GM21576 (cell line): Measurements from ENCODE around the gene MRPL40.
"Not testable (repeated sequence)": the region's sequence is repeated elsewhere in the genome, so short reads cannot be mapped to it uniquely, and the experiment has no call there.

Experiments
- ATAC-seq: cut with Tn5 transposase; IDR thresholded peaks from one replicate; pipeline ENCODE4 v1.9.1; 2021; ENCODE audit warnings: mild to moderate bottlenecking, moderate library complexity; ENCODE audit not compliant: unreplicated experiment

The MRPL40 gene

DNA sequence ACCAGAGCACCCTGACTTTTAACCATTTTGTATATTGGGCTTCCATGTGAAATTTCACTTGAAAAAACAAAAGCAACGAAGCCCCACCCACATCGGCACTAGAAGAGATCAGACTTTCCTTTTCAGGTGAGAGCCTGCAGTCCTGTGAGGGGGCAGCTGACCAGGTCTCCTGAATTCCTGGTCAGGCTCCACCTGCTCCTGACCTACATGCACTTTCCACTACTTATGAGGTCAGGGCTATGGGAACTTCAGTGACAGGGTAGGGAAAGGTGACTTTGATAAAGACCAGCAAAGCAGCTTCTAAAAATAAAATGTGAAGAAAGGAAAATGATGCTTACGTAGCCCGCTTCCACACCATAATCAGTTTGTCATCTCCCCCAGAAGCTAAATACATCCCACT is 25.5 kb upstream of the MRPL40 start:
- no peak for ATAC-seq

GRCh38 chr22:19407649-19408606 is 24.4 kb upstream of the MRPL40 start:
- ATAC-seq, result no peak

DNA sequence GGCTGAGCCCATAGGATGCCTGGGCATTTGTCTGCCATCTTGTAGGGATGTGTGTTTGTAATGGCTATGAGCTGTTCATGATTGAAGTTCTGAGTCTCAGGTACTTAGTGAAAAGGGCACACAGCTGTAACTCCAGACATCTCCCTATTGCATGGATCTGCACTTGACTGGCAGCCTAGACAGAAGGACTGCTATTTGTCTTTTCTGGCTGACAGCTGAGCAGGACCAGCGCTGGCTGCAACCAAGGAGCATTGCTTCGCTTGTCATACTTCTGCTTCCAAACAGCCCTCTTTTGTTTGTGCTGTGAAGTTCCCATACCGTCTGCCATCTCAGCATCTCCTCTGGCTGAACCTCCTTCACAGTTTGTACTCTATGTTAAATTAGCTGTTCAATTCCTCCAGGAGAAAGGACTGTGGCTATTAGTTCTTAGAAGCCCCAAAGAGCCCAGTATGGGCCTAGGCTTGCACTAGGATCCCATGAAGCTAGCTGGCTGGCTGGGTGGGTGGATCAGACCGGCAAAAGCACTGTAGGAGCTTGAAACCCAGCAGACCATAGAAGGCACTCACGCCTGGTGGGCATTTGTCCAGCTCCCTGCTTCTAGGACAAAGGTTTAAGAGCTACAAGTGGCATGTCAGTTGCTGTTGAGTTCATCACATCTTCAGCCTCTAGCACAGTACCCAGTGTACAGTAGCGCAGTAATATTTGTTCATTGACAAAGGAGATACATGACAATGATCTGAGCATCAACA is 21.2 kb upstream of the MRPL40 start:
- no peak for ATAC-seq

DNA sequence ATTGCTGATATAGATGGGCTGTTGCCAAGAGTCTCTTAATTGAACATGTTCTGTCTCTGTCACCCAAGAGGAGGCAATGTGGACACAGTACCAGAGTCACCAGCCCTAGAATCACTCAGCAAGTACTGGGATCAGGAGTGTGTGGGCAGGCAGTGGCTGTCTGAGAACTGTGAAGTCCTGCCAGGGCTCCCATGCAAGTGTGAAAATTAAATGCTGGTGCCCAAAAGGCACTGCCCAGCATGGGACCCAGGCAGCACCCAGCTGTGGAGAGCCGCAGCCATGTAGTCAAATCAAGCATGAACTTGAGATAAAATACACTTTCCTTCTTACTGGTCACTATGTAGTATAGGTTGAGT is 20.7 kb upstream of the MRPL40 start:
- no peak for ATAC-seq

DNA sequence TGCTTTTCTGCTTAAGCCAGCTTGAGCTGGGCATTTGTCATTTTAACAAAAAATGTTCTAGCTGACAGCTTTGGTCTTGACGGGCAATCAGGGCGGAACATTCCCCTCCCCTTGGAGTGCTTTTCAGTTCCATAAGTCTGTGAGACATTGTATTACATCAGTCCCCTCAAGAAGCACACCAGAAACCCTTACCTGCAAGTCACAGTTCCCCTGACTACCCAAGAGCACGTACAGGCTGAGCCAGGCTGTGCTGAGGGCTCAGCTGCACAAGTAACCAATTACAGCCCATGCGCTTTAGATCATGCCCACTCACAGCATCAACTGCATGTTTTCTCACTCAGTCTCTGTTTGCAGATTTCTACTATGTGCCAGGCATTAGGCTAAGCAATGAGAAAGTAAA is 19.9 kb upstream of the MRPL40 start:
- no peak for ATAC-seq

DNA sequence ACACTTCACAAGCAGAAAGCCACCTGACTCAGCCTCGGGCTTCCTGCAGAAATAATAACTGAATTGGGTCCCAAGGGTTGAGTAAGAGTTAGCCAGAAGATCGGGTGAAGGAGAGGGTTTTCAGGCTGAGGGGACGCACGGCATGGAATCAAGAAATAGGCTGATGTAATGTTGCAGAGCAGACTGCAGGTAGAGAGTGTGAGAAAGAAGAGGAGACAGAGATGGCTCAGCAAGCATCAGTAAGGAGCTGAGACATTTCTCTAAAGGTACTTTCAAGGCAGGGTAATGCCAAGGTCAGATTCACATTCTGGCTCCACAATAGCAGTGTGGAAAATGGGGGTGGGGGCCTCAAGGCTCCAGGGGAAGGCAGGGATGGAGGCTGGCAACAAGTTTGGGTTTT is 19.4 kb upstream of the MRPL40 start:
- ATAC-seq, result no peak

DNA sequence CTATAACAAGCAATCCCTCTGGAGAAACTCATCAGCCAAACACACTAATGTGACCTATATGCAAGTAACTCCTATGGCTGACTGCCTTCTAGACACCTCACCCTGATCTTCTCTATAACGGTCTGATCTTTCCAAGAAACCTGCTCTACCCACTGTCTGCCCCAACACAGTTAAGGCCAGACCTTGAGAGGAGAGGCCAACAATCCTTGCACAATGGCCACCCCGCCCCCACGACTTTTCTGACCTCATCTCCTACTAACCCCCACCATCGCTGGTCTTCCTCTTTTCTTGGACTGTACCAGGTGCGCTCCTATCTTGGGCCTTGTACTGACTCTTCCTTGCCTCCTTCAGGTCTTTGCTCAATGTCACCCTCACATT is 13.3 kb upstream of the MRPL40 start:
- ATAC-seq, result no peak

- ATAC-seq, result peak; percentile 73
These were observed 12.7 kb upstream of the MRPL40 start for GRCh38 chr22:19419464-19420178.

- ATAC-seq, result no peak
These were observed 12.0 kb upstream of the MRPL40 start for GRCh38 chr22:19420321-19420720.

- ATAC-seq, result no peak
These were observed 9.7 kb upstream of the MRPL40 start for GRCh38 chr22:19422440-19423301.

- no peak for ATAC-seq
These were observed 8.2 kb upstream of the MRPL40 start for GRCh38 chr22:19424186-19424500.

- ATAC-seq, result no peak
These were observed 2.1 kb upstream of the MRPL40 start for GRCh38 chr22:19429950-19430889.

DNA sequence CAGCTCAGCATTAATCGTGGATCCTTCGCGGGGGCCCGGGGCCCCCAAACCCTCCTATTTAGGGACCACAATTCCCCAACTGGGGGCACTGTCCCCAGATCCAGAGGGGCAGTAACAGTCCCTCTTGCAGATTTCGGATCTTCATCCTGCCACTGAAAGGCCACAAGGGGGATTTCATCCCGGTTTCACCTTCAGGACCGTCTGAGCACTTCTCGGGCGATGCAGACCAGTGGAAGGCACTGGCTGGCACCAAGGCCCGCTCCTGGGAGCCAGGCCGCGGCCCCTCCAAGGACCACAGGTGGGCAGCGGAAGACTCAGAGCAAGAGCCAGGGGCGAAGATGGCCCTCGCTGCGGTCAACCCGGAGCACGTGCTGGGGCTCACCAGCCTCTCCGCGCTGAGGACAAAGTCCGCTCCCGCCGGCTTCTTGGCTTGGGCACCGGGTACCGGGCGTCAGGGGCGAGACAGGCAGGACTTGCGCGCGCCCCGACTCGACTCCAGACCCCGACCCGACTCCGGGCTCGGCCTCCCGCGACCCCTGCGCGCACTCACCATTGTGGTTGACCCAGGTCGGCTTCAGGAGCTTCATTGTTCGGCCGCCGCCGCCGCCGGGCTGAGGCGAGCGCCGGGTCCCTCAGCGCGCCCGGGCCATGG is 1.3 kb upstream of the MRPL40 start:
- peak; percentile 11 for ATAC-seq

DNA sequence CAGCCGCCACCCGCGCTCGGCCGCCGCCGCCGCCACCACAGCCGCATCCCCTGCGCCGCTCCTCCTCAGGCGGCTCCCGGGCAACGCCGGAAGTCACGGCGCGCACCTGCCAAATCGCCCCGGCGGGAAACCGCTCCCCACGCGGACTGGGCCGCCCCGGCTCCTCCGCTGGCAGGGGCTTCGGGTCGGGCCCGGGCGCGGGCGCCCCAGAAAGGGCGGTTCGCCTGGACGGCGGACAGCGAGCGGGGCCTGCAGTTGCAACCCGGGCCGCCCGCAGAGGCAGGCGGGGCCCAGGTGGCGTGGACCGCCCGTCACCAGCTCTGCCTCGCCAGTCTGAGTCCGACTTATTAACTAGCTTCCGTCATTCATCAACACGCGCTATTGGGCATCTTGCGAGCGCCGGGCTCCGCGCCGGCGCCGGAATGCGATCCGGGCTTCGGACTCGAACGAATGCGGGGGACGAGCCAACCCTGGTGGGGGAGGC is 654 bp upstream of the MRPL40 start, which contains the start of gene HIRA:
TSS of gene HIRA (minus strand) at position 85 of the 484 bp plus-strand sequence. CDS start 257 bp downstream, outside the sequence.
- ATAC-seq, result peak; percentile 39

DNA sequence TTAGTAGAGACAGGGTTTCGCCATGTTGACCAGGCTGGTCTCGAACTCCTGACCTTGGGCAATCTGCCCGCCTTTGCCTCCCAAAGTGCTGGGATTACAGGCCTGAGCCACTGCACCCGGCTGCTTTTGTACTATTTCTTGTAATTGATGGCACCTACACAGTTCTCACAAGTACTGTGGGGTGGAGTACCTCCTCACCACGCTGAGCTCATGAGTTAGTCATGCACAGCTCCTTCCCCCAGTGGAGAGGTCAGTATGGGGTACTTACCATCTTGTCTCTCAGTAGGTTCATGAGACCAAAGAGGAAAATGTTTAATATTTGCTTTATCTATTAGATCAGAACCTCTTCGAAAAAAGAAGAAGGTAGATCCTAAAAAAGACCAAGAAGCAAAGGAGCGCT is 2.1 kb downstream of the MRPL40 start:
- no peak for ATAC-seq

- no peak for ATAC-seq
These were observed 2.7 kb downstream of the MRPL40 start for GRCh38 chr22:19434829-19435580.

GRCh38 chr22:19436444-19437161 is 4.3 kb downstream of the MRPL40 start:
- ATAC-seq, result not testable (repeated sequence)
